ENCODE data around the gene ARHGEF28. TPM values are rescaled to one million over a fixed set of nuclear protein-coding genes. Genes with fewer than 3 reads are reported as not detected.

Gene ARHGEF28
- total and polyA plus RNA-seq, 2 of the 13 experiments (the other 11 are each of a cell fraction or from before 2014, with no cell fraction given): 17.4 to 34.1 TPM

GRCh38 chr5:73625944-73626811 is at the start of gene ARHGEF28 (continued):
- TF ChIP-seq HINFP (CRISPR knock-in tag; IDR thresholded peaks at IDR 0.05; ENCODE audit: low read depth) (no peak), ZNF407 (CRISPR knock-in tag; IDR thresholded peaks at IDR 0.05; ENCODE audit: not compliant biosample characterization) (peak; percentile 30), ZBTB2 (CRISPR knock-in tag; IDR thresholded peaks at IDR 0.05; ENCODE audit: low read depth) (peak; percentile 69; the same call in 1 of the 2 replicates), ZNF10 (CRISPR knock-in tag; IDR thresholded peaks at IDR 0.05; ENCODE audit: borderline replicate concordance, low read depth) (no peak), ZNF589 (CRISPR knock-in tag; conservative IDR thresholded peaks at IDR 0.05) (peak; percentile 68; the same call in 1 of the 2 replicates), ZBTB39 (CRISPR knock-in tag; IDR thresholded peaks at IDR 0.05) (no peak), ZNF75D (CRISPR knock-in tag; IDR thresholded peaks at IDR 0.05; ENCODE audit: borderline replicate concordance) (no peak), ZNF383 (CRISPR knock-in tag; IDR thresholded peaks at IDR 0.05; ENCODE audit: borderline replicate concordance) (no peak)
